GM19372 (cell line): Measurements from ENCODE around the gene ERC2.

Source experiments
- ATAC-seq: cut with Tn5 transposase; IDR thresholded peaks from one replicate; pipeline ENCODE4 v1.9.1; 2021; ENCODE audit warnings: mild to moderate bottlenecking, low read depth, moderate library complexity; ENCODE audit not compliant: unreplicated experiment

ERC2 gene

DNA sequence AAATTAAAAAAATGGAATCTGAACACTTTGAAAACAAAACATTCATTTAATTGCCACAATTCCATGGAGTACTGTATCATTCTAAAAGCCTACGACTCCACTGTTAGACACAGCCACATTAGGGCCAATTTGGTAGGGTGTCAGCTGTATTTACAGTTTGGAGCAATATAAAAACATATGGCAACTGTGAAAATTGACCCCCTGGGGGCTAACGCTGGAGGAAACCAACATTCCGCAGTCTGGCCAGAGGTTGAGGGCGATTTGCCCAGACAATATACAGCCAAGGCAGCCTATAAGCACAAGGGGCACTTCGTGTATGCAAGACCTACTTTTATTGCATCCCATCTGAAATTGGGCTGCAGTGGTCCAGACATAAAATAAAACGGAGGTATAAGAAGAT, 504.7 kb downstream of the ERC2 start:
- ATAC-seq, result no peak

DNA sequence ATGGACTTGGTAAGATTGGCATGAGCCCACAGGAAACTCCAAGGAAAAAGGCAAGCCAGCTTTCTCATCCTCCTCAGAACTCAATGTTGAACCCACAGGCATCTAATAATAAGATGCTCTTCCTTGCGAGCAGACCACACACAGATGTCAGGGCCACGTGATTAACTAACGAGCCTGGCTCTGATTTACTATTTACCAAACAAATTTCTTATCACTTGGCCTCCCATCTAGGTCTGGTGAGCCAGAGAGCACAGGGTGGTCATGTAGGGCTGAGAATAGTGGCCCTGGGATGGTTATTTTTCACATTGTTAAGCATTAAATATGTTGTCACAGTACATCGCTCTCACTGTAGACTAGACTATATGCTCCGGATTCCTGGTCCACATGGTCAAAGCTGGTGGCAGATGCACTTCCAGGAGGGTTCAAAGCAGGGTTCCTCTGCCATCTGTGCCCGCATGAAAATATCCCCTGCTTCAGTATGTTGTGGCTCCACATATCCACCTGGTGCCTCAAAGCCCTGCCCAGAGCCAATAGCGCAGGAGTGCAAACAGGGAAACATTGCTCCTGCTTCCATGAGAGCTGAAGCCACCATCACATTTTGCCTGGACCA, 508.7 kb downstream of the ERC2 start:
- no peak for ATAC-seq

DNA sequence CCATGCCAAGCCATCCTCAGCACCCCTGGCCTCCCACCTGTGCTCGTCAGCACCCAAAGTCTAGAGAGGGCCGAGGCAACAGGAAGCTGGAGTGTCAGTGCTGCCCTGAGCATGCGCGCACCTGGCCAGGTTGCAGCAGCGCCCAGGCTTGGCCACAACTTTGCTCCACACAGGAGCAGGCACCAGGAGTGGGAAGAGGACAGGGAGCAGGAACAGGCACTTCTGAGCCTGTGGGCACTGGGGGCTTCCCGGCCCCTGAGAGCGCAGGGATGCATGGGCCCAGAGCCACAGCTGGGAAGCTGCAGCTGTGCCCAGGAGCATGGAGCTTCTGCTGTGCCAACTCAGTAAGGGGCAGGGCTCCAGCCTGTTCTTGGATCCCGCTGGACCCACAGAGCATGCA, 509.7 kb downstream of the ERC2 start:
- no peak for ATAC-seq

DNA sequence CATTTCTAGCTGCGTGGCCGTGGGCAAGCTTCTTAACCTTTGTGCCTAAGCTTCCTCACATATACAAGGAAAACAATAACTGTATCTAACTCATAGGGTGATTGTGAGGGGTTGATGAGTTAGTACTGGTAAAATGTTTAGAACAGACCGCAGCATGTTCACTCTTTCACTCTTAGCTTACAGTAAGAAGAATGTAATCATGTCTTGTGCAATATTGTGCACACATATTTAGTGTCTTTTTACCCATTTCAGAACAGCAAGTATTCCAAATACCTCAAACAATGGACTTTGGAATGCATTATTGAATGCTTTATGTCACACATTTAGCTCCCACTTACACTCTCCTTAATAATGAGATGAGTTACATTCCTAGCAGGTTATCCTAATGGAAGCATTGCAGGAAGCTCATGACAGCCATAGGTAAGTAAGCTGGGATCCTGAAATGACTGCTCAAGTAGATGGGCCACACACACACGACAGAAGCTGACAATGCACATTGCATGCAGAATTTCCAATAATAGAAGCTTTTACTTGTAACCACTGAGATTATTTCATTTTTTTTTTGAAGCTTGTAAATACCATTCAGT, 512.3 kb downstream of the ERC2 start:
- ATAC-seq, result no peak

DNA sequence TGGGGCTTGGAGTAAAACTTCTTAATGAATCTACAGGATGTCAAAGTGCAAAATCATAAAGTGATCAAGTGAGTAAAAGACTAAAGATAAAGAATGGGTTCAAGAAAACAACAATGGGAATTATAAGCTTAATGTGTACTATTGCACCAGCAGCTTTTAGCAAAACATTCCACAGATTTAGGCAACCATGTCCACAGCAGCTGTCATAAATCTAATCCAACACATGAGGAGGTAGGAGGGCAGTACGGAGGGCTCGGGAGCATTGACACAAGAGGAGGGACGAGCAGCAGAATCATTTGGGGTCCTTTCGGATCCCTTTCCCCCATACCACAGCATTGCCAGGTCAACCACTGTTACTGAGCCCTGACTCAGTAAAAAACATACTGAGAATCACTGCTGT, 516.9 kb downstream of the ERC2 start:
- no peak for ATAC-seq

DNA sequence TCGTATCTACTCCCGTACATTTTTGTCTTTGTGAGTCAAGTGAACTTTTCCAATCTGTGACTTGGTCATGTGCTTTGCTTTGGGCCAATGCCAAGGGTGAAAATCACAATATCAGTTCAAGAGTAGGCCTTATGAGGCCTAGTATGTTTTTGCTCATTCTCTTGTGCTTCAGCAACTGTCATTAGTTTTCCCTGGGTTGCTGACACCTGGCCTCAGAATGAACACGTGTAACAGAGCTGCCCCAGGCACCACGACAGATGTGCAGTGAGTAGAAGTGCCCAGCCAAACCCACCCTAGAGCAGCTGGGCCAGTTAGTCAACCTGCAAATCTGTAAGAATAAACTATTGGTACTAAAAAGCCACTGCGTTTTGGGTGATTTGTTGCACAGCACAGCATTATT, 520.9 kb downstream of the ERC2 start:
- ATAC-seq, result no peak

DNA sequence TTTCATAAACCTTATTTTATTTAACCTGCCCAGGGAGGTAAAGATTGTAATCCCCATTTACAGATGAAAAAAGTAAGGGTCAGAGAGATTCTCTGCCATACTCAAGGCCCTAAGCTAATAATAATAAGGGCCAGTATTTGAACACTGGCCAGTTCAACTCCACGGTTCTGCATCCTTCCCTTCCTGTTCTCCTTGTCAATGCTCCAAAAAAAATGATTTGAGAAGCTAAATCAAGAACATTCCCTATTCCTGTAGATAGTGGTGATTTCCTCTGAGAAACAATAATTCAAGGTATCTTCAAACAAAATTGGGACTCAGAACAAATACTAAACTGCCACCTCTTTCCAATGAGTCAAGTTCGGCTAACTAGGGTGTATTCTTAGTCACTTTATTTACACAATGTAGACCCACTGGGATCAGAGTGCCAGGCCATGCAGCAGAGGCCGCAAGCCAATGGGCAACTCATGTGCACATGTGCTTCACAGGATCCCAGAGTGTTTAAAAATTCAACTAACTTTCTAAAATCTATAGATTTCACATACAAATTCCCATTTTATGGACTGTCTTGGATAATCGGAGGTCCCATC, 521.6 kb downstream of the ERC2 start:
- ATAC-seq, result no peak

DNA sequence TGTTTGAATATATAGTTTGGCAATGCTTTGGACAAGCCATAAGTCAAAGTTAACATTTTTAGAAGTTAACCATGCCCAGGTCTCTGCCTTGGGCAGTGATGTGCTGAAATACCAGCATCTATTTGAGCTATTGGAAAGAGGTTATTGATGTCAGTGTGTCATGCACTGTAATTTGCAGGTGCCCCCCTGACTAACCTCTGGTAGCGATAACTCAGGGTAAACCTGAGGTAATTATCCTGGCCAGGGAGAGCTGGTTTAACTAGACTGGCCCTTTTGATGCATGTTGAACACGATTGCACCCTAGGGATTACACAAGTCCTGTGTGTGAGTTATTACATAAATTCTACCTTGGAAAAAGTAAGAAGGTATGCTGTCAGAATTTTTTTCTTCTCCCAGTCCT, 525.4 kb downstream of the ERC2 start:
- ATAC-seq, result no peak

DNA sequence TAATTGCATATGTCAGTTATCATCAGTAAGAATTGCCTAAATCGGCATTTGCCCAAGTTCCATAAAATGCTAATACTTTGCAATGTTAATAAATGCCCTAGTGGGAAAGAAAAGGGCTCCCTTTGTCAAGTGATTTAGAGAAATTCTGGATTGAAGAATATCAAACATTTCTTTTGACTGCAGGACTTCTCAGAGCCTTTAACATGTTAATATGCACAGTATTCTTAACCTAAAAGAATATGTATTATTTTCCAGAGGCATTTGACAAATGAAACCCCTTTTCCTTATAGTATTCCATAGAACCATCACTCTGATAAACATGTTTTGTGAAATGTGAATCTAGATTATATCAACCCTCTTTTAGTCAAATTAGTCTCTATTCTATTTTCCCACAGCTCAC, 529.0 kb downstream of the ERC2 start:
- ATAC-seq, result no peak

DNA sequence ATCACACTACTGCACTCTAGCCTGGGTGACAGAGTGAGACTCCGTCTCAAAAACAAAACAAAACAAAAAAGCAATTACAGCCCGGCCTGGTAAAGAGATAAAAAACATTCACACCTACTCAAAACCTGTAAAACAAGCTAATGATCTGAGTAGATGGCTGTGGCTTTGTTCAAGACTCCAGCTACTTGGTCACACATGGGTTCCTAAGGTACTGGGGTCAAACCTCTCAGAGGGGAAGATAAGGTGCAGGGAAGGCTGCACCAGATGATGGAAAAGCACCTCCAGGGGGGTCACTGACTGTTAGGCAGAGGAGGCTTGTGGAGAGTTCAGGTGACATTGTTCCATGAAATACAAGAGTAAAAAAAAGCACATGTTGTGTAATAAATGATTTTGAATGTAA, 531.0 kb downstream of the ERC2 start:
- ATAC-seq, result no peak

DNA sequence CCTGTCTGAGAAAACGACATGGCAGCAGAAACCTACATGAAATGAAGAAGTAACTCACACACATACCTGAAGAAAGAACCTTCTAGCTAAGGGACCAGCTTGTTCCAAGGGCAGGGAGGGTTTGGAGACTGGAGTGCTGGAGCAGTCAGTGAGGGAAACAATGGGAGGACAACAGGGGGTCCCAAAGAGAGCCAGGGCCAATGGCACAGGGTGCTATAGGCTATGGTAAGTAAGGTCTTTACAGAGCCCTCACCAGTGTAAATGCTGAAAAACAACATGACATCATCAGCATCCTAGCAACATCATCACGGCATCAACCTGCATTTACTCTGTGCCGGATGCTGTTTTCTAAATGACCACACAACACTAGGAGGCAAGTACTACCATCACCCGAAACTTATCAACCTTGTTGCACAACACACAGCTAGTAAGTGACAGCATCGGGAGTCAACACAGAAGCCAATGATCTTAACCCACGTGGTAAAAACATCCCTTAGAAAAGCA, 531.7 kb downstream of the ERC2 start:
- ATAC-seq, result no peak

DNA sequence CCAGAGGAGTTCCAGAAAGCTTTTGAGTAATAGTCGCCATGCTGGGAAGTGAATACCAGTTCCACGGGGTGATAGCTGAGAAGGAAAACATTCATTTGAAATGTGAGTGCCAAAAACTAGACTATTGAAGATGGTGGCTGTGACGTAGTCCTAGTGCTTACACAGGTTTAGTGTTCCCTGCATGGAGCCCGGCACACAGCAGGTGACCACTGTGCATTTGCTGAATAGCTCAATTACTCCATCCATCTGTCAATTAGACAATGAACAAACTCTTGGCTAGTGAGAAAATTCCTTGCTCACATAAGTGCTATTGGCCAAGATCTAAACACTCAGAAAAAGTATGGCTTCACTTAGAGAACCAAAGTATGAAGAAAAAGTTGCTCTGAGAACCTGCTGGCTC, 533.0 kb downstream of the ERC2 start:
- no peak for ATAC-seq

DNA sequence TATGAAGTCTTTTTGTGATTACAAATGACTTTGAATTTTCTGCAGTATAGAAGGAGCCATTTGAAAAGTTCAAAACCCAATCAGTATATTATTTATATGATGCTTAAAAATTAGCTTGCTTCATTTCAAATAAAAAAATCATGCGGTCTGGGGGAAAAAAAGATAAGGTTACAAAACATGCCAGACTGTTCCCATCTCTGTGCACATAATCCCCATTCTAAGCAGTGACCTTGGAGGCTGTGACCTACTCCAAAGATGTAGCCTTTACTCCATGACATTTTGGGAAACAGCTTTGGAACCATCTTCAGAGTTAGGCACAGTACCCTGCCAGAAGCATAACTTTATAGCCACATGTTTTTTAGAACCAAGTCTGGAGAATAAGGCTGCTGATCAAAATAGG, 533.5 kb downstream of the ERC2 start:
- no peak for ATAC-seq

DNA sequence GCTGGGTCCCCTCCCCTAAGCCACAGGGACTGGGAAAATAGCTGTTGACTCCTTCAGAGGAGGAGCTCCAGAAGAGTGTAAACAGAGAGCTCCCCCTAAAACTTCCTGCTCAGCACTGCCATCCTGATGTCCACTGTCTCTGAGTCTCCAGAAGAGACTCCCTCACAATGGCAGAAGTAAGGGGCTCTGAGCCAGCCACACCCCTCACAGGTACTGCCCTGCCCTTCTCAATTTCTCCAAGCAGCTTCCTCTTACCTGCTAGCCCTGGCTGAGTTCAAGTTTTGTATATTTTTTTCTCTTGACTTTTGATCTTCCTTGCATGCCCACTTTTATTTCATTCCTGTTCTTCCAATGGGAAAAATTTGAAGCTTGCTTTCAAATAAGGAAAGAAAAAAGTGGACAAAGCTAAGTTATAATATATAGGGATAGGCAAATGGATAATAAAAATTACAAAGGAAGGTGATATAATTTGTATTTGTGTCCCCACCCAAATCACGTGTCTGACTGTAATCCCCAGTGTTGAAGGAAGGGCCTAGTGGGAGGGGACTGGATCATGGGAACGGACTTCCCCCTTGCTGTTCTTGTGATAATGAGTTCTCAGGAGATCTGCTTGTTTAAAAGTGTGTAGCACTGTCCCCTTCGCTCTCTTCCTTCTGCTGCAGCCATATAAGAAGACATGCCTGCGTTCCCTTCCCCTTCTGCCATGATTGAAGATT, 539.0 kb downstream of the ERC2 start:
- ATAC-seq, result no peak

DNA sequence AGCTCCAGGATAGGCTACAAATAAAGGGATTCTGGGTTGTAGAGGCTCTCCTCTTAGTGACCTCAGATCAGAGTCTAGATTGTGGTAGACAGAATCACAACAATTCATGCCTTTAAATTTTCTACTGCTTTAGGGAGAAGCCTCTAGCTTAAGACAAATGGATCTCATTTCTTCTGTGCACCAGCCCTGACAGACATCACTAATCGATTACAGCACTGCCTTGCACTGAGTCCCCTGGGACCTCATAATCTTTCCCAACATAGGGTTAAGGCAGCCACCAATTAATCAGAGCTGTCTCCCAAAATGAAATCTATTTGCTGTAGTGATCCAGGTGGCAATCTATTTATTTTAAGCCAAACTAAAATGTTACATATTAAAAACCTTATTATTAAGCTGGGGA, 544.6 kb downstream of the ERC2 start:
- no peak for ATAC-seq

DNA sequence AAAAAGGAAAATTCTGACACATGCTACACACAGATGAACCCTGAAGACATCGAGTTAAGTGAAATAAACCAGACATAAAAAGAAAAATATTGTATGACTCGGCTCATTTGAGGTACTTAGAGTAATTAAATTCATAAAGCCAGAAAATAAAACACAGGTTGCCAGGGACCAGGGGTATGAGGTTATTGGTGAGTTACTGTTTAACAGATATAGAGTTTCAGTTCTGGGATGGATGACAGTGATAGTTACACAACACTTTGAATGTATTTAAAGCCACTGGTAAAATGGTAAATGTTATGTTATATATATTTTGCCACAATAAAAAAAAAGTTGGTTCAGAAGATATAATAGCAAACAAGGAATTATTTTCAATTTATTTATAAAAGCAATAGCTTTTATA, 545.1 kb downstream of the ERC2 start:
- ATAC-seq, result no peak

DNA sequence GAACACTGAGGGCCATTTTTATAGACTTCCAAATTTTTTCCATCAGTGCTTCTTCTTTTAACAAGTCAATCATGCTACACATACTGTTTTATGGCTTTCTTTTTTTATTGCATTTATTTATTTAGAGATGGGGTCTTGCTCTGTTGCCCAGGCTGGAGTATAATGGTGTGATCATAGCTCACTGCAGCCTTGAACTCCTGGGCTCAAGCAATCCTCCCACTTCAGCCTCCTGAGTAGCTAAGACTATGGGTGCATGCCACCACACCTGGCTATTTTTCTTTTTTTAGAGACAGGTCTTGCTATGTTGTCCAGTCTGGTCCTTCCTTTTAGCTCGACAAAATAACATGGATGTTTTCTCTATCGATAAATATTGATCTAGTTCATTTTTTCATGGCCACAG, 555.4 kb downstream of the ERC2 start:
- ATAC-seq, result no peak

DNA sequence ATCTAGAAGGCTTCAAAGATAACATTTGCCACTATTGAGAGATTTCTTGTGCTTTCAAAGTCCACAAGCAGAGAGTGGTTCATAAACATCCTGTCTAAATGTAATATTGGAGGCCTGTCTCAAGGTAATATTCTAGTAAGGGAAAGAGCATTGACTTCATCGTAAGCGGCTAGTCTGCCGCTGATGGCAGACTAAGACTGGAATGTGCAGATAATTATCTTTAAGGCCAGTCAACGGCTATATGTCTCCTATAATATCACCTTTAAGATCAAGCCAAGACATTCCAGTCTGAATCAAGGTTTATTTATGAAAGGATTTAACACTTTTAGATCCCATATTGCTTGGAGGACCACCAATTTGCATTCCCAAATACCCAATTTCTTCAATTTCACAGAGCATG, 557.0 kb downstream of the ERC2 start:
- ATAC-seq, result no peak

DNA sequence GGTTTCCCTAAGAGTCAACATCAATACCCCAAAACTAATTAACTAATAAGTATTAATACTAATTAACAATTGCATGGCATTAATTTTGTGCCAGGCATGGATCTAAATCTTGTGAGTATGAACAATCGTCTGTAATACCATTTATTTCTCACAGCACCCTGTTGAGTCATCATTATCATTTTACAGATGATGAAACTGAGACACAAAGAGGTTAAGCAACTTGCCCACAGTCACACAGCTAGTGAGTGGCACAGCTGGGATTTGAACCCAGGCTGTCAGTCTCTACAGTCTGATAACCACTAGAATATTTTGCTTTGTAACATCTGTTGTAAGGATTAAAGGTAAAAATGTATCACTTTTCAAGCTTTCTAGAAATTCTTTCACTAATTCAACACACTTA, 557.7 kb downstream of the ERC2 start:
- ATAC-seq, result no peak

DNA sequence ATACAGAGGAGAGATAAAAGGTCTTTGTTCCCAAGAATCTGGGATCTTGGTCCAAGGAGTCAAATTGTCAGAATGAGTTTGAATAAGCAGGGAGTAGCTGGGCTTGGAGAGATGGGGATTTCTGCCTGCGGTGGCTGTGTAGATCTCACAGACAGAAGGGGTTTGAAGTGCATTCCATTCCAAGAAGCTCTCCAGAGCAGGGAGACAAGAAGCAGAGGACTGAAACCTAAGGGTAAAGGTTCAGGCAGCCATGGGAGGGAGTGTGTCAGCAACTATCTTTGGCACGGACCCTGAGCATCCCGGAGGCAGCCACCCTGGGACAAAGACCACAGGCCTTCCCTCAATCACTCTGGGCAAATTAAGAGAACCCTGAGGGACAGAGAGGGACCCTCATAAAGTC, 558.9 kb downstream of the ERC2 start:
- no peak for ATAC-seq

DNA sequence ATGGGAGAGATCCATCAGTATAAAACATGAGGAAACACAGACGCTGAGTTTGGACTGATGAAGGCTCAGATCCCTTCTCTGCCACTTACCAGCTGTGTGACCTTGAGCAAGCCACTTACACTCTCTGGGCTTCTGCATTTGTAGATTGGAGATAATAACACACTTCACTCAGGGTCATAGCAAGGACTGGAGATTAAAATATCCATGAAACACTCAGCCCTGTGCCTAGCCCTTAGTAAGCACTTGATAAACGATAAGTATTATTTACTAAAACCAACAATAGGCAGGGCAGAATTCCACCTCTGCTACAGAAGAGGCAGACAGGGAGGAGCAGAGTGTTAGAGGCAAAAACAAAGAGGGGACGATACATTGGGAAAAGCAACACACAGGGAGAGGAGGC, 560.7 kb downstream of the ERC2 start:
- no peak for ATAC-seq

DNA sequence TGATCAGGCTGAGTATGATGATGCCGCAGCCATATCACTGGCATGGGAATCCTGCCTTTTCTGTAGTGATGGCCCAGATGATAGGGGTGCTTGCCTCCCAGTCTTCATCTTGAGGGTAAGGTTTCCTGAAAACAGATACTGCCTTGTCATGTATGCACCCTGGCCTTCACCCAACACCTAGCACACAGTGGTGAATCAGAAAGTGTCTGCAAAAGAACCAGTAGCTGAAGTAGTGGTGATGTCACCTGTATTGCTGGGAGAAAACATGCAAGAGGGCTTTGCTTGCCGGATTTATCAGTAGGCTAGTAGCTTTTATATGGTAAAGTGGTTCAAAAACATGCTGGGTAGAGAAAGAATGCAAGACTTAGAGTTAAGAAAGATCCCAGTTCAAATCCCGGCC, 561.4 kb downstream of the ERC2 start:
- ATAC-seq, result no peak
